ENCODE data around the gene CLN5. TPM values are rescaled to one million over a fixed set of nuclear protein-coding genes. Genes with fewer than 3 reads are reported as not detected.

Gene CLN5
- total RNA-seq, 2 experiments from 2014 or later, result 10.5 to 12.7 TPM

GRCh38 chr13:77048681-77049080, 56.8 kb downstream of the CLN5 start:
- Mint-ChIP-seq H3K27me3 (no peaks in the 10 kb centered on the region), H3K4me1 (peaks cover 8% of the 10 kb centered on the region), H3K9me3 (no peaks in the 10 kb centered on the region), H3K27ac (peak overlapping the region; percentile 47), H3K4me3 (no peak overlapping the region), H3K36me3 (peaks cover 52% of the 10 kb centered on the region)
- no peak for DNase-seq

- H3K9me3 Mint-ChIP-seq, result no peaks in the 10 kb centered on the region
- no peak overlapping the region for H3K4me3 Mint-ChIP-seq
- H3K27ac Mint-ChIP-seq, result no peak overlapping the region
- DNase-seq, result no peak
- no peaks in the 10 kb centered on the region for H3K4me1 Mint-ChIP-seq
- peaks cover 44% of the 10 kb centered on the region for H3K36me3 Mint-ChIP-seq
- no peaks in the 10 kb centered on the region for H3K27me3 Mint-ChIP-seq
Measured at GRCh38 chr13:77053192-77053591, 61.3 kb downstream of the CLN5 start.

Other genes starting within 250 kb of the CLN5 start
- gene KCTD12, start 105.7 kb upstream of the CLN5 start, total RNA-seq, result 10 to 100 TPM; 18.5 to 19.4 TPM
- not detected for gene ACOD1, start 43.6 kb upstream of the CLN5 start, total RNA-seq
- gene FBXL3, start 35.1 kb downstream of the CLN5 start, total RNA-seq, result 10 to 100 TPM; 33.6 to 35.4 TPM